Raji (cell line): ENCODE measurements around the gene LAMTOR2.

Experiments used
- POLR2A ChIP-seq: IDR thresholded peaks from 2 replicates; pipeline ENCODE4 v1.6.1; 2011; ENCODE audit warnings: low read depth, low read length, control low read depth; ENCODE audit not compliant: insufficient read depth

LAMTOR2 gene

GRCh38 chr1:156080241-156080862, 25.8 kb downstream of the LAMTOR2 start:
- no peak for TF ChIP-seq POLR2A

- TF ChIP-seq POLR2A = no peak
These were observed 26.2 kb downstream of the LAMTOR2 start for GRCh38 chr1:156080863-156081179.

- no peak for TF ChIP-seq POLR2A
These were observed 26.8 kb downstream of the LAMTOR2 start for GRCh38 chr1:156081180-156081916.

- TF ChIP-seq POLR2A = no peak
These were observed 27.3 kb downstream of the LAMTOR2 start for GRCh38 chr1:156081917-156082308.

GRCh38 chr1:156082309-156083091, 27.9 kb downstream of the LAMTOR2 start, which contains the start of gene MEX3A:
Gene MEX3A, minus strand, starts transcription at chr1:156082465. Its CDS starts 467 bp downstream, at chr1:156081998.
- no peak for TF ChIP-seq POLR2A

- no peak for TF ChIP-seq POLR2A
These were observed 29.5 kb downstream of the LAMTOR2 start for GRCh38 chr1:156083800-156084790.

- no peak for TF ChIP-seq POLR2A
These were observed 31.7 kb downstream of the LAMTOR2 start for GRCh38 chr1:156086256-156086662.

- no peak for TF ChIP-seq POLR2A
These were observed 35.1 kb downstream of the LAMTOR2 start for GRCh38 chr1:156089704-156090103.

- no peak for TF ChIP-seq POLR2A
These were observed 35.7 kb downstream of the LAMTOR2 start for GRCh38 chr1:156090138-156090839.

GRCh38 chr1:156090840-156091188, 36.2 kb downstream of the LAMTOR2 start:
- no peak for TF ChIP-seq POLR2A

GRCh38 chr1:156091610-156092009, 37.0 kb downstream of the LAMTOR2 start:
- no peak for TF ChIP-seq POLR2A

GRCh38 chr1:156095906-156096508, 41.4 kb downstream of the LAMTOR2 start:
- no peak for TF ChIP-seq POLR2A

- TF ChIP-seq POLR2A = no peak
These were observed 42.2 kb downstream of the LAMTOR2 start for GRCh38 chr1:156096640-156097391.
